Ovary (tissue), 3 donors: ENCODE data around the gene SERPINA4.

ENCODE experiments used
- CTCF ChIP-seq, 3 donors: fragments of 450-650 bp in 2 of 3; fragments of 200-600 bp in 1 of 3; IDR thresholded peaks; one replicate each; pipeline versions ENCODE4 v1.5.1 to v1.8.0; 2016 to 2022; ENCODE audit warnings: antibody characterized with exemption in 3 of 3, mild to moderate bottlenecking in 1 of 3
- EP300 ChIP-seq: sonication (generic); formaldehyde crosslinking; IDR thresholded peaks from one replicate; pipeline ENCODE4 v1.6.1; 2017; ENCODE audit warnings: antibody characterized with exemption
- POLR2A ChIP-seq: fragments of 450-650 bp; IDR thresholded peaks from one replicate; pipeline ENCODE4 v1.6.1; 2017; ENCODE audit warnings: antibody characterized with exemption, mild to moderate bottlenecking, moderate library complexity
- donor health status: DM: no; HTN: no; CAD: no.

GRCh38 chr14:94598506-94598815 lies 37.2 kb downstream of the SERPINA4 start:
- TF ChIP-seq EP300 (no peak), CTCF (IDR thresholded peaks at IDR 0.05) (no peak), POLR2A (no peak)
